ELR (cell line): ENCODE measurements around the gene SFTPD.
"Not testable (repeated sequence)": the region's sequence is repeated elsewhere in the genome, so short reads cannot be mapped to it uniquely, and the experiment has no call there.

Experiments used
- DNase-seq: peaks from one replicate; pipeline ENCODE4 v3.0.0-alpha.2; 2015; ENCODE audit warnings: low read depth

SFTPD gene

DNA sequence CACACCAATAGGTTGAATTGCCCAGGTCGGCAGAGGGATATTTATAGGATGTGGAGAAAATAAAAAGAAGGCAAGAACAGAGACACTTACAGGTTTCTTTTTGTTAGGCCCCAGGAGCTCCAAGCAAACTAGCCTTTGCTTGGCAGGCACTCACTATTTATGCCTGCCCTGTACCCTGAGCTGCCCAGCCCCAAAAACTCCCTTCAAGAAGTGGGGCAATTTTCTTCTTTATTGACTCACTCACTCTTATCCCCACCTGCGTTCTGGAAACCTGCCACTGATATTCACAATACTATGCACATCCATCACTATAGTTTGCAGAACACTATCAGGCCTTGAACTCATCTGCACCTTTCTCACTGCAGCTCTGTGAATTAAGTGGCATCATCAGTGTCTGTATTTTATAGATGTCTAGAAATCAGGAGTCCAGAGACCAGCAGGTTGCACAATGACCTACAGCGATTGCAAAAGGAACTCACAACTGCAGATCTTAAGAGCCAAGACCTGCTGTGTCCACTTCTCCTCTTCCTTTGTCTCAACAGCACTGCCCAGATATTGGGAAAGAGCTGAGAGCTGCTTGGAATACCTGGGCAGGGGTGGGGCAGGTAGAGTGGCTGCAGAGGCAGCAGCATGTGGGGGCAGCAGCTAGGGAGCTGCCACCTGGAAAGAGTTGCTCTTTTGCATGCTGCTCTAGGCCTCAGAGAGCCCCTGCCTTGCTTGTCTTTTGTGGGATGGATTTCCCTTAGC is at the start of gene SFTPD:
Gene SFTPD (minus strand): TSS at position 130 of the 747 bp plus-strand sequence. CDS start 2,446 bp downstream, outside the sequence.
- no peak for DNase-seq

- no peak for DNase-seq
Measured at GRCh38 chr10:79995979-79996634, 47.2 kb upstream of the SFTPD start.

- no peak for DNase-seq
Measured at GRCh38 chr10:79994556-79994955, 45.7 kb upstream of the SFTPD start.

DNA sequence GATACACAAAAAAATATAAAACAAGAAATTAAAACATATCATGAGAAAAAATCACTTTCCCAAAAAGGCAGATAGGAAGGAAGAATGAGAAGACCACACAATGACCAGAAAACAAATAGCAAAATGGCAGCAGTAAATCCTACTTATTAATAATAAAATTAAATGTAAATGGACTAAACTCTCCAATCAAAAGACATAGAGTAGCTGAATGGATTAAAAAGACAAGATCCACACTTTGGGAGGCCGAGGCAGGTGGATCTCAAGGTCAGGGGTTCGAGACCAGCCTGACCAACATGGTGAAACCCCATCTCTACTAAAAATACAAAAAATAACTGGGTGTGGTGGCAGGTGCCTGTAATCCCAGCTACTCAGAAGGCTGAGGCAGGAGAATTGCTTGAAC is 39.3 kb upstream of the SFTPD start:
- not testable (repeated sequence) for DNase-seq

DNA sequence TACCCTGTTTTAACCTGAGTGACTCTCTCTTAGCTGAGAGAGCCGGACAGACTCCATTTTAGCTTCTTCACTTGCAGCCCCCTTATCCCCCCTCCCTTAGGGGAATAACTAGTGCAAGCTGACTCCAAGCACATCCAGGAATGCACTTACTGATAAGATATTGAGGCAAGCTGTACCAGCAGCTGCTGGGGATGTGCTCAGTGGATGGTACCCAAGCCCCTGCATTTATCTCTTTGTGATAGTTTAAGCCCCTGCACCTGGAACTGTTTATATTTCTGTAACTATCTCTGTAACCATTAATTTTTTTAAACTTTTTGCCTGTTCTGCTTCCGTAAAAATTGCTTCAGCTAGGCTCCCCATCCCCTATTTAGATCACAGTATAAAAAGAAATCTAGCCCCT is 37.8 kb upstream of the SFTPD start:
- DNase-seq, result not testable (repeated sequence)

DNA sequence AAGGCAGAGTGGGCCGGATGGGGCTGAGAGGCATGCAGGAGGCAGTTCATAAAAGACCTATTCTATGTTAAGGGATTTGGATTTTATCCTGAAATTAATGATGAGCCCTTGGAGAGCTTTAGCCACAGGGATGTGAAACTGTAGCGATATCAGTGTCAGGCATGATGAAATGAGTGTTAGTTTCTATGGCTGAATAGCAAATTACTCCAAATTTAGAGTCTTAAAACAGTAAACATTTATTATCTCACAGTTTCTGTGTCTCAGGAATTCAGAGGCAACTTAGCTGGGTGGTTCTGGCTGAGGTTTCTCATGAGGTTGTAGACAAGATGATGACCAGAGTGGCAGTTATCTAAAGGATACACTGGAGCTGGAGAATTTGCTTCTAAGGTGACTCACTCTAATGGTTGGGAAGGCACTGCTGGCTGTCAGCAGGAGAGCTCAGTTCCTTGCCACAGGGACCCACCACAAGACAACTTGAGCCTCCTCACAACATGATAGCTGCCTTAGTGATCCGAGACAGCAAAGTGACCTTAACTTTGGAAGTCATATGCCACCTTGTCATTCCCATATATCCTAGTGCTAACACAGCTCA is 36.7 kb upstream of the SFTPD start:
- DNase-seq, result peak; percentile 2

- peak; percentile 19 for DNase-seq
Measured at GRCh38 chr10:79984851-79985250, 35.9 kb upstream of the SFTPD start.

DNA sequence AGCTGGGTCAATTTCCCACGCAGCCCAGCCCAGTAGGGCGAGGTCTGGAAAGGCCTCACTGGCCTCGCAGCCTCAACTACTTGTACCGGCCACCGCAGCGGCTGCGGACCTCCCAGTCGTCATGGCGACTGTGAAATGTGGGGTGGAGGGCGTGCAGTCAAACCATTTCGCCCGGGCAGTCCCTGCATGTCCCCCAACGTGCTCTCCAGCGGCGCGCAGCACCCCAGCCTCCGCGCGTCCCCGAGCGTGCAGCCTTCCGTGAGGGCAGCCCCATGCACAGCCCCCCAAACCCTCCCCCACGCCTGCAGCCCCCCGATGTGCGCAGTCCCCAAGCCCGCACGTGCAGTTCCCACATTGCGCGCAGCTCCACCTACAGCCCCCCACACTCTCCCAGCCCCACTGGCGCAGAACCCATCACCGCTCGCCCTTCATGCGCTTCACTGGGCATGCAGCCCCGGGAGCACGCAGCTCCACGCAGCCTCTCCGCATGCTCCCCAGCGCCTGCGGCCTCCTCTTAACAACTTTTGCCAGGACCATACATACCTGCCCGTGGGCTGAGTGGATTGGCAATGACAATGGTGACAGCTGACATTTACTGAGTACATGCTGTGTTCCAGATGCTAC is 34.5 kb upstream of the SFTPD start:
- no peak for DNase-seq

- no peak for DNase-seq
Measured at GRCh38 chr10:79982861-79983260, 34.0 kb upstream of the SFTPD start.

- DNase-seq, result peak; percentile 6
Measured at GRCh38 chr10:79982362-79982800, 33.5 kb upstream of the SFTPD start.

GRCh38 chr10:79981450-79982361 is 32.8 kb upstream of the SFTPD start:
- peak; percentile 48 for DNase-seq

GRCh38 chr10:79980711-79981110 is 31.8 kb upstream of the SFTPD start:
- no peak for DNase-seq

DNA sequence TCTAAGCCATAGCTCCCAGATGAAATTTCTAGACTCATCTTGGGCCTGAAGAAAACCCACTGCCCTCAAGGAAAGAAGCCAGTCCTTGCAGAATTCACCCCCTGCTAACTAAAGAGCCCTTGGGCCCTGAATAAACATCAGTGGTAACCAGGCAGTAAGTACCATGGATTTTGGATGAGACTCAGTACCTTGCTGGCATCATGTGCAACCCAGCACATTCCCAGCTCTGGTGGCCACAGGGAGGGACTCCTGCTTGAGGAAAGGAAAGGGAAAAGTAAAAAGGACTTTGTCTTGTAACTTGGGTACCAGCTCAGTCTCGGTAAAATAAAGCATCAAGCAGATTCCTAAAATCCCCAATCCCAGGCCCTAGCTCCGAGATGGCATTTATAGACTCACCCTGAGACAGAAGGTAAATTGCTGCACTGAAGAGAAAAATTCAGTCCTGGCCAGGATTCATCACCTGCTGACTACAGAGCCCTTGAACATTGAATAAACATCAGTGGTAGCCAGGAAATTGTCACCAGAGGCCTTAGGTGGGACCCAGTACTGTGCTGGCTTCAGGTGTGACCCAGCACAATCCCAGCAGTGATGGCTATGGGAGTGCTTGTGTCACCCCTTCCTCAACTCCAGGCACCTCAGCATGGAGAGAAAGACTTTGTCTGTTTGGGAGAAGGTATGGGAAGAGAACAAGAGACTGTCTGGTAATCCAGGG is 31.2 kb upstream of the SFTPD start:
- DNase-seq, result no peak

GRCh38 chr10:79979310-79979975 is 30.5 kb upstream of the SFTPD start:
- no peak for DNase-seq

DNA sequence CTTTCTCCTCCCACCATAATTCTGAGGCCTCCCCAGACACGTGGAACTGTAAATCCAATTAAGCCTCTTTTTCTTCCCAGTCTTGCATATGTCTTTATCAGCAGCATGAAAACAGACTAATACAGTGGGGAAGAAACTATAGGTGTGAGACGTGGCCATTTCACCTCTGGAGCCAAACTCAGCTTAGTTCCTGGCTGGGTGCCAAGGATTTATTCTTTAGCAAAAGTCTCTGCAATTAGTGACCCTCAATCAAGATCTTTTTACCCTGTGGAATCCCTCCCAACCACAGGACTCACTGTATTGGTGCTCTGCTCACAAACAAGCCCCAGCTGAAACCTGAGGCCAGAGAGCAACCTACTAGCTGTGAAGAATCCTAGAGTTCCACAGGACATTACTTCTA is 28.1 kb upstream of the SFTPD start:
- DNase-seq, result no peak

GRCh38 chr10:79970062-79970461 is 21.2 kb upstream of the SFTPD start:
- no peak for DNase-seq

DNA sequence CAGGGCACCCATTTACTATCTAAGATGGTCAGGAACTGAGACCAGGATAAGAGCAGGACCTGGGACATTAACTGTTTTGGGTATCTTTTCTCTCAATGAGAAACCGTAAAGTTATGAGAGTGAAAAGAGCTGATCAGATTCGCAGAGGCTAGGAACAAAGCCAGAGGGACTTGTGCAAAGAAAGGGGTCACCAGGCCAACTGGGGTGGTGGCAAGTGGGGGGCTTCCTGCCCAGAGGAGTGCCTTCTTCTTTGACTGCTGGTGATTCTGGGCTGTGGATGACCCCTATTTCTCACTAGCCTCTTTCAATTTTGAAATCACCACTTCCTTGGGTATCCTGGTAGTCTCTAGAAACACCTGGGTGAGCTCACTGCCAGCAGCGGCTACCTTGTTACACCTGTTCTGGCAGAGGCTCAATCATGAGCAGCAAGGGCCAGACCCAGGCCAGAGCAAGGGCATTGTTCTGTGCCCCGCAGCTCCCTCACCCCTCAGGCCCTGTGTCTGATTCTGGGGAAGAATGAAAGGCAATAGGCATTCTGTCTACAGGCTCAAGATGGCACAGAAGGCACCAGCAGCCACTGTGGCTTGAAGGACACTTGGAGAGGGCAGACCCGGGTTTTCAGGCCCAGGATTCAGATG is 999 bp downstream of the SFTPD start:
- no peak for DNase-seq

- DNase-seq, result no peak
Measured at GRCh38 chr10:79947083-79947415, 1.9 kb downstream of the SFTPD start.

- DNase-seq, result no peak
Measured at GRCh38 chr10:79946271-79947082, 2.4 kb downstream of the SFTPD start.
